Sigmoid colon (tissue), 4 donors: ENCODE measurements around the gene UROD.

Experiments
- EP300 ChIP-seq, 4 donors: sonication (generic); formaldehyde crosslinking; IDR thresholded peaks; one replicate each; pipeline ENCODE4 v1.6.1; 2017; ENCODE audit warnings: antibody characterized with exemption in 4 of 4
- POLR2A ChIP-seq, 2 donors: fragments of 450-650 bp; IDR thresholded peaks; one replicate each; pipeline ENCODE4 v1.6.1; 2016; ENCODE audit warnings: antibody characterized with exemption in 2 of 2, mild to moderate bottlenecking in 2 of 2, moderate library complexity in 2 of 2
- POLR2AphosphoS5 ChIP-seq, 4 donors: sonication (generic); formaldehyde crosslinking; IDR thresholded peaks; one replicate each; pipeline ENCODE4 v1.6.1; 2017; ENCODE audit warnings: antibody characterized with exemption in 4 of 4
- TF ChIP-seq, protein P1 (sequence below), 4 experiments: fragments of 450-650 bp in 3 of 4; fragments of 200-600 bp in 1 of 4; IDR thresholded peaks; one replicate each; pipeline ENCODE4 v1.5.1; 2016 to 2019; ENCODE audit warnings: antibody characterized with exemption in 4 of 4, mild to moderate bottlenecking in 3 of 4, moderate library complexity in 2 of 4

DNA sequence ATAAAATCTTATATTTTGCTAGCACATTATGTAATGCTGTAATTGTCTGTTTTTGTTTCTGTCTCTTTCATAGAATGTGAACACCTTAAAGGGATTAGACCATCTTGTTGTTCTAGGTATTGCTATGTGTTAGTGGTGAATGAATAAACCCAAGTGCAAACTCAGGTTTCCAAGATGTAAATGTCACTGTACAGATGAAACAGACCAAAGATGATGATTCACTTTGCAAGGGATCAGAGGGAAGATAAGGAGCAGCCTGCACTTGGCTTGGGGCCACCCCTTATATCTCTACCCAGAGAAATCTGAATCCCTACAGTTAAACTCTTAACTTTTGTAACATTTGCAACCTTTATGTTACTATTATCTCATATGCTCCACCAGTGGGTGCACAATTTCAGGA is 25.4 kb downstream of the UROD start:
- TF ChIP-seq, protein P1, sequence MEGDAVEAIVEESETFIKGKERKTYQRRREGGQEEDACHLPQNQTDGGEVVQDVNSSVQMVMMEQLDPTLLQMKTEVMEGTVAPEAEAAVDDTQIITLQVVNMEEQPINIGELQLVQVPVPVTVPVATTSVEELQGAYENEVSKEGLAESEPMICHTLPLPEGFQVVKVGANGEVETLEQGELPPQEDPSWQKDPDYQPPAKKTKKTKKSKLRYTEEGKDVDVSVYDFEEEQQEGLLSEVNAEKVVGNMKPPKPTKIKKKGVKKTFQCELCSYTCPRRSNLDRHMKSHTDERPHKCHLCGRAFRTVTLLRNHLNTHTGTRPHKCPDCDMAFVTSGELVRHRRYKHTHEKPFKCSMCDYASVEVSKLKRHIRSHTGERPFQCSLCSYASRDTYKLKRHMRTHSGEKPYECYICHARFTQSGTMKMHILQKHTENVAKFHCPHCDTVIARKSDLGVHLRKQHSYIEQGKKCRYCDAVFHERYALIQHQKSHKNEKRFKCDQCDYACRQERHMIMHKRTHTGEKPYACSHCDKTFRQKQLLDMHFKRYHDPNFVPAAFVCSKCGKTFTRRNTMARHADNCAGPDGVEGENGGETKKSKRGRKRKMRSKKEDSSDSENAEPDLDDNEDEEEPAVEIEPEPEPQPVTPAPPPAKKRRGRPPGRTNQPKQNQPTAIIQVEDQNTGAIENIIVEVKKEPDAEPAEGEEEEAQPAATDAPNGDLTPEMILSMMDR (IDR thresholded peaks at IDR 0.05): no peak
- no peak for TF ChIP-seq POLR2AphosphoS5 (IDR thresholded peaks at IDR 0.05)
- no peak for TF ChIP-seq POLR2A (IDR thresholded peaks at IDR 0.05)
- TF ChIP-seq EP300 (IDR thresholded peaks at IDR 0.05): no peak
